Suprapubic skin (tissue), 4 donors: ENCODE measurements around the gene GPM6B.

ENCODE experiments used
- CTCF ChIP-seq, 2 donors: fragments of 200-600 bp in 1 of 2; fragments of 450-650 bp in 1 of 2; sonication (generic) in 1 of 2; IDR thresholded peaks; one replicate each; pipeline ENCODE4 v1.5.1; 2016 to 2019; ENCODE audit warnings: antibody characterized with exemption in 2 of 2, mild to moderate bottlenecking in 1 of 2, moderate library complexity in 1 of 2
- EP300 ChIP-seq: sonication (generic); formaldehyde crosslinking; IDR thresholded peaks from one replicate; pipeline ENCODE4 v1.6.1; 2017; ENCODE audit warnings: antibody characterized with exemption
- POLR2AphosphoS5 ChIP-seq, 3 donors: sonication (generic); formaldehyde crosslinking; IDR thresholded peaks; one replicate each; pipeline ENCODE4 v1.6.1; 2017; ENCODE audit warnings: antibody characterized with exemption in 3 of 3

- TF ChIP-seq POLR2AphosphoS5 (IDR thresholded peaks at IDR 0.05), result no peak
- no peak for TF ChIP-seq CTCF (IDR thresholded peaks at IDR 0.05)
- no peak for TF ChIP-seq EP300
These were observed 61.6 kb downstream of the GPM6B start for GRCh38 chrX:13755254-13755653.
